Measurements from ENCODE around the gene ABCC8. TPM values are rescaled to one million over a fixed set of nuclear protein-coding genes. Genes with fewer than 3 reads are reported as not detected.

The ABCC8 gene
- total RNA-seq, 1 experiment from 2014 or later, result not detected

- Histone ChIP-seq H3K27ac (no peak overlapping the region), H3K9me3 (replicated peaks) (no peaks in the 10 kb centered on the region), H3K4me3 (no peak overlapping the region), H3K4me1 (replicated peaks) (no peaks in the 10 kb centered on the region), H3K27me3 (replicated peaks) (peaks cover 50% of the 10 kb centered on the region), H3K36me3 (no peaks in the 10 kb centered on the region)
- DNase-seq (ENCODE audit: low read depth in 1 of 2, low spot score in 2 of 2), result no peak
These were observed 35.5 kb upstream of the ABCC8 start for GRCh38 chr11:17512101-17512500.

- H3K4me1 ChIP-seq (replicated peaks), result no peaks in the 10 kb centered on the region
- H3K9me3 ChIP-seq (replicated peaks), result no peaks in the 10 kb centered on the region
- no peak overlapping the region for H3K27ac ChIP-seq
- DNase-seq (ENCODE audit: low read depth in 1 of 2, low spot score in 2 of 2), result no peak
- no peaks in the 10 kb centered on the region for H3K36me3 ChIP-seq
- no peak overlapping the region for H3K4me3 ChIP-seq
- H3K27me3 ChIP-seq (replicated peaks), result peaks cover 47% of the 10 kb centered on the region
These were observed 34.9 kb upstream of the ABCC8 start for GRCh38 chr11:17511571-17511970.

GRCh38 chr11:17510507-17511206 is 34.0 kb upstream of the ABCC8 start:
- Histone ChIP-seq H3K9me3 (replicated peaks) (no peaks in the 10 kb centered on the region), H3K27ac (no peak overlapping the region), H3K4me3 (no peak overlapping the region), H3K27me3 (replicated peaks) (peaks cover 47% of the 10 kb centered on the region), H3K36me3 (no peaks in the 10 kb centered on the region), H3K4me1 (replicated peaks) (no peaks in the 10 kb centered on the region)
- DNase-seq (ENCODE audit: low read depth in 1 of 2, low spot score in 2 of 2), result no peak

GRCh38 chr11:17508791-17509190 is 32.1 kb upstream of the ABCC8 start:
- Histone ChIP-seq H3K4me3 (no peak overlapping the region), H3K36me3 (no peaks in the 10 kb centered on the region), H3K9me3 (replicated peaks) (no peaks in the 10 kb centered on the region), H3K4me1 (replicated peaks) (no peaks in the 10 kb centered on the region), H3K27ac (no peak overlapping the region), H3K27me3 (replicated peaks) (peaks cover 33% of the 10 kb centered on the region)
- no peak for DNase-seq (ENCODE audit: low read depth in 1 of 2, low spot score in 2 of 2)

- no peak for DNase-seq (ENCODE audit: low read depth in 1 of 2, low spot score in 2 of 2)
- no peak overlapping the region for H3K4me3 ChIP-seq
- H3K36me3 ChIP-seq, result no peaks in the 10 kb centered on the region
- H3K4me1 ChIP-seq (replicated peaks), result no peaks in the 10 kb centered on the region
- H3K27ac ChIP-seq, result no peak overlapping the region
- H3K9me3 ChIP-seq (replicated peaks), result no peaks in the 10 kb centered on the region
- H3K27me3 ChIP-seq (replicated peaks), result peaks cover 33% of the 10 kb centered on the region
These were observed 31.7 kb upstream of the ABCC8 start for GRCh38 chr11:17508306-17508705.

GRCh38 chr11:17507773-17508172 is 31.1 kb upstream of the ABCC8 start:
- H3K27me3 ChIP-seq (replicated peaks), result peaks cover 33% of the 10 kb centered on the region
- no peak overlapping the region for H3K4me3 ChIP-seq
- no peaks in the 10 kb centered on the region for H3K9me3 ChIP-seq (replicated peaks)
- no peaks in the 10 kb centered on the region for H3K4me1 ChIP-seq (replicated peaks)
- no peak for DNase-seq (ENCODE audit: low read depth in 1 of 2, low spot score in 2 of 2)
- no peaks in the 10 kb centered on the region for H3K36me3 ChIP-seq
- H3K27ac ChIP-seq, result no peak overlapping the region

GRCh38 chr11:17506942-17507341 is 30.3 kb upstream of the ABCC8 start:
- no peaks in the 10 kb centered on the region for H3K9me3 ChIP-seq (replicated peaks)
- no peak for DNase-seq (ENCODE audit: low read depth in 1 of 2, low spot score in 2 of 2)
- H3K4me1 ChIP-seq (replicated peaks), result no peaks in the 10 kb centered on the region
- H3K36me3 ChIP-seq, result no peaks in the 10 kb centered on the region
- no peak overlapping the region for H3K27ac ChIP-seq
- no peak overlapping the region for H3K4me3 ChIP-seq
- peaks cover 30% of the 10 kb centered on the region for H3K27me3 ChIP-seq (replicated peaks)

- Histone ChIP-seq H3K27me3 (replicated peaks) (peaks cover 30% of the 10 kb centered on the region), H3K36me3 (no peaks in the 10 kb centered on the region), H3K4me1 (replicated peaks) (no peaks in the 10 kb centered on the region), H3K9me3 (replicated peaks) (no peaks in the 10 kb centered on the region), H3K27ac (no peak overlapping the region), H3K4me3 (no peak overlapping the region)
- no peak for DNase-seq (ENCODE audit: low read depth in 1 of 2, low spot score in 2 of 2)
These were observed 29.7 kb upstream of the ABCC8 start for GRCh38 chr11:17506314-17506713.

GRCh38 chr11:17505146-17505545 is 28.5 kb upstream of the ABCC8 start:
- H3K27me3 ChIP-seq (replicated peaks), result peaks cover 20% of the 10 kb centered on the region
- DNase-seq (ENCODE audit: low read depth in 1 of 2, low spot score in 2 of 2), result no peak
- no peaks in the 10 kb centered on the region for H3K9me3 ChIP-seq (replicated peaks)
- no peaks in the 10 kb centered on the region for H3K4me1 ChIP-seq (replicated peaks)
- H3K36me3 ChIP-seq, result no peaks in the 10 kb centered on the region
- H3K4me3 ChIP-seq, result no peak overlapping the region
- no peak overlapping the region for H3K27ac ChIP-seq

- H3K36me3 ChIP-seq, result no peaks in the 10 kb centered on the region
- DNase-seq (ENCODE audit: low read depth in 1 of 2, low spot score in 2 of 2), result peak; percentile 50 to 78
- H3K4me3 ChIP-seq, result no peak overlapping the region
- no peaks in the 10 kb centered on the region for H3K9me3 ChIP-seq (replicated peaks)
- H3K27me3 ChIP-seq (replicated peaks), result peaks cover 16% of the 10 kb centered on the region
- no peaks in the 10 kb centered on the region for H3K4me1 ChIP-seq (replicated peaks)
- H3K27ac ChIP-seq, result no peak overlapping the region
These were observed 27.9 kb upstream of the ABCC8 start for GRCh38 chr11:17504330-17505107.

- DNase-seq (ENCODE audit: low read depth in 1 of 2, low spot score in 2 of 2), result no peak
- no peaks in the 10 kb centered on the region for H3K36me3 ChIP-seq
- H3K27me3 ChIP-seq (replicated peaks), result peaks cover 6% of the 10 kb centered on the region
- H3K9me3 ChIP-seq (replicated peaks), result no peaks in the 10 kb centered on the region
- H3K4me1 ChIP-seq (replicated peaks), result no peaks in the 10 kb centered on the region
- no peak overlapping the region for H3K27ac ChIP-seq
- no peak overlapping the region for H3K4me3 ChIP-seq
These were observed 26.0 kb upstream of the ABCC8 start for GRCh38 chr11:17502630-17503029.

- Histone ChIP-seq H3K36me3 (no peaks in the 10 kb centered on the region), H3K9me3 (replicated peaks) (no peaks in the 10 kb centered on the region), H3K4me1 (replicated peaks) (no peaks in the 10 kb centered on the region), H3K27ac (no peak overlapping the region), H3K27me3 (replicated peaks) (peaks cover 5% of the 10 kb centered on the region), H3K4me3 (no peak overlapping the region)
- no peak for DNase-seq (ENCODE audit: low read depth in 1 of 2, low spot score in 2 of 2)
These were observed 24.0 kb upstream of the ABCC8 start for GRCh38 chr11:17500673-17501072.

GRCh38 chr11:17498475-17498874 is 21.8 kb upstream of the ABCC8 start:
- Histone ChIP-seq H3K4me3 (no peak overlapping the region), H3K36me3 (no peaks in the 10 kb centered on the region), H3K27ac (no peak overlapping the region), H3K4me1 (replicated peaks) (no peaks in the 10 kb centered on the region), H3K27me3 (replicated peaks) (peaks cover 5% of the 10 kb centered on the region), H3K9me3 (replicated peaks) (no peaks in the 10 kb centered on the region)
- DNase-seq (ENCODE audit: low read depth in 1 of 2, low spot score in 2 of 2), result no peak

- H3K4me3 ChIP-seq, result no peak overlapping the region
- no peak overlapping the region for H3K27ac ChIP-seq
- no peak for DNase-seq (ENCODE audit: low read depth in 1 of 2, low spot score in 2 of 2)
- H3K36me3 ChIP-seq, result no peaks in the 10 kb centered on the region
- no peaks in the 10 kb centered on the region for H3K4me1 ChIP-seq (replicated peaks)
- H3K9me3 ChIP-seq (replicated peaks), result no peaks in the 10 kb centered on the region
- peaks cover 10% of the 10 kb centered on the region for H3K27me3 ChIP-seq (replicated peaks)
These were observed 21.4 kb upstream of the ABCC8 start for GRCh38 chr11:17498058-17498457.

Data from SJSA1 (cell line).